H9 (cell line): Measurements from ENCODE around the gene PPM1N. TPM values are rescaled to one million over a fixed set of nuclear protein-coding genes. Genes with fewer than 3 reads are reported as not detected.

Source experiments
- DNase-seq: peaks from one replicate; pipeline ENCODE4 v3.0.0-alpha.2; 2017
- H2AFZ ChIP-seq: one replicate; pipeline ENCODE4 v1.6.1; 2013; ENCODE audit warnings: mild to moderate bottlenecking, low read length, control low read depth, moderate library complexity
- H2AK5ac ChIP-seq: 2 replicates; pipeline ENCODE4 v1.6.1; 2013; ENCODE audit warnings: low read length, control low read depth, mixed read lengths; ENCODE audit not compliant: insufficient read length
- H2BK120ac ChIP-seq: one replicate; pipeline ENCODE4 v1.6.1; 2013; ENCODE audit warnings: low read depth, mild to moderate bottlenecking, low read length, control low read depth, inconsistent platforms; ENCODE audit not compliant: poor library complexity, severe bottlenecking
- H2BK12ac ChIP-seq: 2 replicates; pipeline ENCODE4 v1.6.1; 2013; ENCODE audit warnings: low read length, control low read depth, mixed read lengths, low read depth; ENCODE audit not compliant: insufficient read length
- H2BK15ac ChIP-seq: 2 replicates; pipeline ENCODE4 v1.6.1; 2013; ENCODE audit warnings: low read depth, low read length, control low read depth
- H2BK20ac ChIP-seq: one replicate; pipeline ENCODE4 v1.6.1; 2013; ENCODE audit warnings: low read depth, mild to moderate bottlenecking, low read length, control low read depth, inconsistent platforms; ENCODE audit not compliant: poor library complexity, severe bottlenecking
- H2BK5ac ChIP-seq: 2 replicates; pipeline ENCODE4 v1.6.1; 2013; ENCODE audit warnings: low read length, control low read depth, mixed read lengths; ENCODE audit not compliant: insufficient read length
- H3K14ac ChIP-seq: 2 replicates; pipeline ENCODE4 v1.6.1; 2013; ENCODE audit warnings: low read length, control low read depth; ENCODE audit not compliant: insufficient read depth
- H3K18ac ChIP-seq: 2 replicates; pipeline ENCODE4 v1.6.1; 2013; ENCODE audit warnings: low read depth, mild to moderate bottlenecking, mixed read lengths, low read length, control low read depth; ENCODE audit not compliant: insufficient read length
- H3K23ac ChIP-seq: 2 replicates; pipeline ENCODE4 v1.6.1; 2013; ENCODE audit warnings: low read length, control low read depth, mixed read lengths, low read depth; ENCODE audit not compliant: insufficient read length
- H3K23me2 ChIP-seq: 2 replicates; pipeline ENCODE4 v1.6.1; 2013; ENCODE audit warnings: low read depth, mild to moderate bottlenecking, mixed read lengths, low read length, control low read depth; ENCODE audit not compliant: insufficient read length, poor library complexity, severe bottlenecking
- H3K27ac ChIP-seq: 2 replicates; pipeline ENCODE4 v1.5.1; 2013; ENCODE audit warnings: low read length, control low read depth, mixed read lengths, low read depth; ENCODE audit not compliant: insufficient read length
- H3K27me3 ChIP-seq: 2 replicates; pipeline ENCODE4 v1.6.1; 2013; ENCODE audit warnings: low read length, control low read depth, inconsistent platforms; ENCODE audit not compliant: insufficient read depth
- H3K4ac ChIP-seq: 2 replicates; pipeline ENCODE4 v1.6.1; 2013; ENCODE audit warnings: low read depth, mild to moderate bottlenecking, control low read depth, inconsistent platforms, low read length, moderate library complexity
- H3K4me1 ChIP-seq: 2 replicates; pipeline ENCODE4 v1.6.1; 2013; ENCODE audit warnings: low read length, control low read depth, inconsistent platforms; ENCODE audit not compliant: insufficient read depth
- H3K4me2 ChIP-seq: 2 replicates; pipeline ENCODE4 v1.6.1; 2013; ENCODE audit warnings: low read length, control low read depth, mixed read lengths; ENCODE audit not compliant: insufficient read length, insufficient read depth
- H3K56ac ChIP-seq: 2 replicates; pipeline ENCODE4 v1.6.1; 2013; ENCODE audit warnings: low read depth, mild to moderate bottlenecking, mixed read lengths, low read length, control low read depth; ENCODE audit not compliant: insufficient read length
- H3K79me1 ChIP-seq: 2 replicates; pipeline ENCODE4 v1.6.1; 2013; ENCODE audit warnings: low read depth, mild to moderate bottlenecking, moderate library complexity, low read length, control low read depth, inconsistent platforms; ENCODE audit not compliant: insufficient read depth, poor library complexity, severe bottlenecking
- H3K79me2 ChIP-seq: 2 replicates; pipeline ENCODE4 v1.6.1; 2013; ENCODE audit warnings: low read length, control low read depth, inconsistent platforms; ENCODE audit not compliant: insufficient read depth
- H3K9ac ChIP-seq: 2 replicates; pipeline ENCODE4 v1.6.1; 2013; ENCODE audit warnings: low read length, control low read depth, mixed read lengths; ENCODE audit not compliant: insufficient read length; ENCODE audit errors: extremely low read depth
- H3K9me3 ChIP-seq: one replicate; pipeline ENCODE4 v1.6.1; 2013; ENCODE audit warnings: low read depth, low read length, inconsistent platforms; ENCODE audit not compliant: control insufficient read depth
- H3T11ph ChIP-seq: one replicate; pipeline ENCODE4 v1.6.1; 2013; ENCODE audit warnings: mild to moderate bottlenecking, low read length, control low read depth, inconsistent platforms
- H4K20me1 ChIP-seq: one replicate; pipeline ENCODE4 v1.6.1; 2013; ENCODE audit not compliant: control insufficient read depth, insufficient read length, insufficient read depth
- H4K5ac ChIP-seq: 2 replicates; pipeline ENCODE4 v1.6.1; 2013; ENCODE audit warnings: low read depth, mild to moderate bottlenecking, mixed read lengths, low read length, control low read depth; ENCODE audit not compliant: insufficient read length
- H4K8ac ChIP-seq: replicated peaks from 2 replicates; pipeline ENCODE4 v1.6.1; 2013; ENCODE audit warnings: low read length, control low read depth, mixed read lengths, low read depth; ENCODE audit not compliant: insufficient read length
- H4K91ac ChIP-seq: 2 replicates; pipeline ENCODE4 v1.6.1; 2013; ENCODE audit warnings: low read depth, mild to moderate bottlenecking, moderate library complexity, mixed read lengths, low read length, control low read depth; ENCODE audit not compliant: insufficient read length
- H3K27ac Mint-ChIP-seq, 3 experiments: 2 replicates in 2 of 3; 3 replicates in 1 of 3; pipeline ENCODE4 v1.8.0; 2020 to 2021; ENCODE audit warnings: mixed read lengths in 3 of 3, mild to moderate bottlenecking in 1 of 3, moderate library complexity in 1 of 3
- H3K27me3 Mint-ChIP-seq: 2 replicates; pipeline ENCODE4 v1.8.0; 2021; ENCODE audit warnings: low read depth, mild to moderate bottlenecking, moderate library complexity, mixed read lengths
- H3K36me3 Mint-ChIP-seq, 3 experiments: 2 replicates in 2 of 3; 3 replicates in 1 of 3; pipeline ENCODE4 v1.8.0; 2020 to 2021; ENCODE audit warnings: low read depth in 3 of 3, mixed read lengths in 3 of 3; ENCODE audit not compliant: insufficient read depth in 1 of 3
- H3K4me1 Mint-ChIP-seq, 2 experiments: 2 replicates each; pipeline ENCODE4 v1.8.0; 2020; ENCODE audit warnings: mixed read lengths in 2 of 2
- H3K4me3 Mint-ChIP-seq, 2 experiments: 2 replicates in 1 of 2; 3 replicates in 1 of 2; pipeline ENCODE4 v1.8.0; 2020 to 2021; ENCODE audit warnings: mild to moderate bottlenecking in 2 of 2, mixed read lengths in 2 of 2, moderate library complexity in 1 of 2
- H3K9me3 Mint-ChIP-seq, 2 experiments: 2 replicates in 1 of 2; 3 replicates in 1 of 2; pipeline ENCODE4 v1.8.0; 2020; ENCODE audit warnings: mild to moderate bottlenecking in 2 of 2, mixed read lengths in 2 of 2, moderate library complexity in 1 of 2
- WGBS: extraction: QIAGEN DNeasy Blood & Tissue Kit; methylation state at CpG from one replicate; pipeline ENCODE4 v1.1.7; 2013; ENCODE audit warnings: missing lambda C conversion rate, low lambda C conversion rate, mixed read lengths; ENCODE audit not compliant: insufficient read length; ENCODE audit errors: extremely low coverage; 5-methylcytosine and 5-hydroxymethylcytosine counted together
- total RNA-seq: library from RNA; stranded (reverse); gene quantifications from 2 replicates; pipeline ENCODE4 v1.2.1, GENCODE V29; 2021
- TF ChIP-seq, protein P1 (sequence below): fragments of 200-600 bp; sonication (generic); conservative IDR thresholded peaks from 3 replicates; pipeline ENCODE4 v1.8.0; 2021; ENCODE audit warnings: antibody characterized with exemption, mild to moderate bottlenecking

Gene PPM1N
- total RNA-seq, 1 experiment from 2014 or later: 7.7 TPM

DNA sequence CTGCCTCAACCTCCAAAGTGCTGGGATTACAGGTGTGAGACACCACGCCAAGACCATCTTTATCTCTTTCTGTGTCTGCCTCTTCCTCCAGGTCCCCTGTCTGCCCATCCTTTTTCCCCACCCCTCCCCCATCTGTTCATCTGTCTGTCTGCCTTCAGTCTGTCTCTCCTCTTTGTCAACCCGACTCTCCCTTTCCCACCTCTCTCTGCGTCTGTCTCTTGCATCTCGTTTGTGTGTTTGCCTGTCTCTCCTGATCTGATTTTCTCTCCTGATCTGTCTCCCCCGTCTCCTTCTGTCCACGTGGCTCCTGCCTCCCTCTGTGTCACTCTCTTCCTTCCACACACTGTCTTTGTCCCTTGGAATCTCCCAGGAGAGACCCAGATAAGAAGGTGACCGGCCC is 19.0 kb downstream of the PPM1N start:
- Histone ChIP-seq H2BK5ac (no peak overlapping the region), H2BK120ac (no peak overlapping the region), H3K4me2 (no peak overlapping the region), H4K20me1 (no peaks in the 10 kb centered on the region), H2AK5ac (no peak overlapping the region), H3T11ph (no peak overlapping the region), H4K8ac (no peak overlapping the region), H3K4me1 (no peaks in the 10 kb centered on the region), H2BK15ac (no peak overlapping the region), H2BK12ac (no peak overlapping the region), H3K23me2 (no peaks in the 10 kb centered on the region), H3K27ac (no peak overlapping the region), H3K56ac (no peak overlapping the region), H3K79me1 (peaks cover 12% of the 10 kb centered on the region), H3K9ac (no peak overlapping the region), H3K4ac (no peak overlapping the region), H4K91ac (no peak overlapping the region), H3K79me2 (peaks cover 16% of the 10 kb centered on the region; the same call in 1 of the 2 replicates), H4K5ac (no peak overlapping the region), H3K23ac (no peak overlapping the region), H3K9me3 (no peaks in the 10 kb centered on the region), H3K18ac (no peak overlapping the region), H2AFZ (no peak overlapping the region), H3K27me3 (no peaks in the 10 kb centered on the region), H2BK20ac (no peak overlapping the region), H3K14ac (no peak overlapping the region; the same call in 1 of the 2 replicates)
- Mint-ChIP-seq H3K4me3 (no peak overlapping the region), H3K36me3 (peaks cover 27 to 52% (median 34%) of the 10 kb centered on the region in 3 experiments), H3K27me3 (no peaks in the 10 kb centered on the region; the same call in 1 of the 2 replicates), H3K27ac (peak overlapping the region in 1 of 3 experiments; percentile 23; a peak in 1 of 7 replicates), H3K4me1 (peaks cover 4 to 5% of the 10 kb centered on the region in 2 experiments; a peak in 3 of 4 replicates), H3K9me3 (no peaks in the 10 kb centered on the region)
- TF ChIP-seq, protein P1, sequence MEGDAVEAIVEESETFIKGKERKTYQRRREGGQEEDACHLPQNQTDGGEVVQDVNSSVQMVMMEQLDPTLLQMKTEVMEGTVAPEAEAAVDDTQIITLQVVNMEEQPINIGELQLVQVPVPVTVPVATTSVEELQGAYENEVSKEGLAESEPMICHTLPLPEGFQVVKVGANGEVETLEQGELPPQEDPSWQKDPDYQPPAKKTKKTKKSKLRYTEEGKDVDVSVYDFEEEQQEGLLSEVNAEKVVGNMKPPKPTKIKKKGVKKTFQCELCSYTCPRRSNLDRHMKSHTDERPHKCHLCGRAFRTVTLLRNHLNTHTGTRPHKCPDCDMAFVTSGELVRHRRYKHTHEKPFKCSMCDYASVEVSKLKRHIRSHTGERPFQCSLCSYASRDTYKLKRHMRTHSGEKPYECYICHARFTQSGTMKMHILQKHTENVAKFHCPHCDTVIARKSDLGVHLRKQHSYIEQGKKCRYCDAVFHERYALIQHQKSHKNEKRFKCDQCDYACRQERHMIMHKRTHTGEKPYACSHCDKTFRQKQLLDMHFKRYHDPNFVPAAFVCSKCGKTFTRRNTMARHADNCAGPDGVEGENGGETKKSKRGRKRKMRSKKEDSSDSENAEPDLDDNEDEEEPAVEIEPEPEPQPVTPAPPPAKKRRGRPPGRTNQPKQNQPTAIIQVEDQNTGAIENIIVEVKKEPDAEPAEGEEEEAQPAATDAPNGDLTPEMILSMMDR: no peak
- WGBS: no CpG with 5 or more reads among the region's 7 CpGs
- no peak for DNase-seq
